COLO829 (cell line): ENCODE data around the gene GREM2.

ENCODE experiments used
- DNase-seq: peaks from one replicate; pipeline ENCODE4 v3.0.0; 2012; ENCODE audit warnings: low spot score

GREM2 gene

GRCh38 chr1:240610636-240611035, 1.3 kb downstream of the GREM2 start:
- no peak for DNase-seq

DNA sequence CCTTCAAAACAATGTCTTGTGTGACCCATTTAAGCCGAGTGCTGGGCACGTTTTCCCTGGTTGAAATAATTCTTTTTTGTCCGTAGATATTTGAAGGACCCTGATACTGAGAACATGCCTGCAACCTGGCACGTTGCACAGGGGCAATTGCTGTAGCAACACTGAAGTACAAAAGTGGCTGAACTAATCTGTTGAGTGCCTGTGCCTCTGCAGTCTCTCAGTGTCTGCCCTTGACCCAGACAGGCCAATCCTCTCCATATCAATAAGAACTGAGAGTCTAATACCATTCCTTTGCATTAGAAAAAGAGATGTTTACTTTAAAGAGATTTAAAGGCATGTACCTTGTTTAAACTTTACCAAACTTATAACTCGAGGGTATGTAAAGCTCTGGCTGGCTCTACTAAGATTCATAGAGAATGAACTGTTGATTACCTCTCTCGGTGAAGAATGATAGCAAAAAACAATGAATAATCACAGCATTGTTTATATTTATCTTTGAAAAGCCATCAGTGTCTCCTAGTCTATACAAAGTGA, 2.4 kb downstream of the GREM2 start:
- DNase-seq: no peak

DNA sequence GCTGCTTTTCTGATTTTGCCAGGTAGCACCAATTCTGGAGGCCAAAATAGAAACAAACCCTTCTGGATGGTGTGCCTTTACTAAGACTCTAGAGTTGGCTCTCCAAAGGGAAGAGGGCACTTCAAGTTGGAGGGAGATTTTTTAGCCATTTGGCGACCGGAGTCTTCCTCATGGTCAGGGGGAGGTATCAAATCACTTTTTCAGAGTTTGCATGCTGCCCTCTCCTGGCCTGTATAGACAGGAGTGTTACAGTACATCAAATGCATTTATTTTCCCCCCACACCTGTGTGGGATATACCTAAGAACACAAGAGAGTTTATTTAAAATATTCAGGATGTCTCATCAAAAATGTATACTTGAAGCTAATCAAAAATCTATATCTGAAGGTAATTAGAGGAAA, 3.2 kb downstream of the GREM2 start:
- no peak for DNase-seq

- DNase-seq: no peak
Observed at GRCh38 chr1:240607006-240607405, 4.9 kb downstream of the GREM2 start.

- no peak for DNase-seq
Observed at GRCh38 chr1:240602189-240602588, 9.8 kb downstream of the GREM2 start.

- DNase-seq: no peak
Observed at GRCh38 chr1:240599830-240600229, 12.1 kb downstream of the GREM2 start.

GRCh38 chr1:240599299-240599698, 12.7 kb downstream of the GREM2 start:
- DNase-seq: no peak

DNA sequence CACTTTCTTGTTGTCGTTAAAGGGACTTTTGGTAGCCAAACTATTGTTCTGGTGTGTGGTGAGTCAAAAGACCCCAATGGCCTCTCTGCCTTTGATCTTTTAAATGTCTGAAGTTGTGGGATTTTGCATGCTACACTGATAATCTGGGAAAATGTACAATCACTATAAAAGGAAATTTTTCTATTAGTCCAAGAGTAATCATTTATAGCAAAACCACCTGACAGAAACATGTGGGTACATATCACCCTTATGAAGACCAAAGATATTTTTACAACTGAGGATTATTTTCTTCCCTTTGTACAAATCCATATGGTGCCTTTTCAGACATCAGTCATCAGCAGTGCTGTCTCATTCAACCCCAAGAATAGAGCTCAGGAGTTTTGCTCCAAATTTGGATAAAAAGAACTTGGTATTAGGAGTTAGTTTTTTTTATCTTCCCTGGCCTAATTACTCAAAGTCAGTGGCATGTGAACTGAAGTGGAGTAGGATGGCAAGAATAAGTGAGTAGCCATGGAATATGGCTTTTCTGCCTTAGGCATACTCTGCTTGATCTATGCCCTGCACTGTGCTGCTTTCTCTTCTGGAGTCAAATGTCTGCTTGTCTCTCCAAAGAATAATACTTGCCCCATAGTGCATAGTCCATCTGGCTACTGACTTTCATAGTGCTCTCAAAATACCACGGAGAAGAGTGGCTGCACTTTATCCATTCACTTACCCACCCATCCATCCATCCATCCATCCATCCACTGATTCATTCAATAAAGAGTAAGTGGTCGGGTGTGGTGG, 13.5 kb downstream of the GREM2 start:
- DNase-seq: no peak

DNA sequence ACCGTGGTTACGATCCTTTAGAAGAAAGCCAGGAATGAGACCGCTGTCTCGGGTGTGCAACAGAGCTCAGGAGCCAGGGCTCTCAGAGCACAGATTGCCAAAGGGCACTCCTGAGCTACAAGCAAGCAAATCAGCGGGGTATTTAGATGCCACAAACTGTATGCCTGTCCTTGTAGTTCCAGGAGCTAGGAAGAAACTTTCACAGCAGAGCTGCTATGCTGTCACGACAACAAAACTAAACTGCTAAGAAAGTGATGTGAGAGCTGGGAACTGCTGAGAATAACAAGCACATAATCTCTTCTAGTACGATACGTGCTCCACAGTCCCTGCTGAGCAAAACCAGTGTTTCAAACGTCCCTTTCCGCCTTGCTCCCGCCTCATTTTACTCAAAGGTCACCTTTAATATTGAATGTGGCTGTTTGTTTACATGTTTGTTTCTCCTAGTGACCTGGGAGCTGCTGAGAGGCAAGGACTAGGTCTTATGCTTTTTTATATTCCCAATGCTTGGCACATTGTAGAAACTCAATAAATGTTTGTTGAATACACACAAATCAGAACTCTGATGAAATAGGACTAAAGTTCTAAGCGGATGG, 14.7 kb downstream of the GREM2 start:
- DNase-seq: no peak

GRCh38 chr1:240595476-240595875, 16.5 kb downstream of the GREM2 start:
- DNase-seq: no peak

GRCh38 chr1:240591564-240591963, 20.4 kb downstream of the GREM2 start:
- no peak for DNase-seq

- no peak for DNase-seq
Observed at GRCh38 chr1:240591078-240591477, 20.9 kb downstream of the GREM2 start.

DNA sequence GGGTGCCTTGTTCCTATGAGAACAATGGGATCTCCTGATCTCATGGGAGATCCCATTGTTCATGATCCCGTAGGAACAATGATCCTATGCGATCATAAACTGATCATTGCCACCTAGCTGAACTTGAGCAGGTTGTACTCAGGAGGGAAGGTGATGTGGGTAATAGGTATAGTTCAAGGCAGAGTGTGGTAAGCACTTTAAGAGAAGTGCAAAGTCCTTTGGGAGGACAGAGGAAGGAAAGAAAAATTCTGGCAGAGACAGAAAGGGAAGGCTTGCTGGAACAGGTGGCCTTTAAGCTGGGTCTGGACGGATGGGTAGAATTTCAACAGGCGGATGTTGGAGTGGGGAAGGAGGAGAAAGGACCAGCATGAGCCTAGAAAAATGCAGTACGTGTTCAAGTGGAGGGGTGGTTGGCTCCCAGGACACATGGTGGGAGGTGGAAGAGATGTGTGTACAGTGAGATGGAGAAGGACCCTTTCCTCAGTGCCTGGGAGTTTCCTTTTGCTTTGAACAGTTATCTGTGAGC, 22.3 kb downstream of the GREM2 start:
- DNase-seq: no peak

DNA sequence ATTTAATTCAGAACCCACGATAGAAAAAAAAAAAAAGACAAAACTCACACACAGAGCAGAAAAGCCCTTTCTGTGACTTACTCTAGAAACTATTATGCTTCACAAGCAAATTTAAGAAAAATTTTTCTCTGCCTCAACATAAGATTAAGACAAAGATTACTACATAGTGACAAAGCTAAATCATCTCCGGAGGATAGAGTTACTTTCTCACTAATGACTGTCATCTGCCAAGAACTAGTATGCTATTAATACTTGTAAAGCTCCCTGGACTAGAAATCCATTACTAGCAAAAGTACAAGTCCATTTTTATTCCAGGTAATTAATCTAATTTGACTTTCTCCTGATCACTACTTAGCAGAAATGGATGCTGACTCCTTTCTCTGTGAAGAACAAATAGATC, 25.9 kb downstream of the GREM2 start:
- no peak for DNase-seq

GRCh38 chr1:240582953-240583352, 29.0 kb downstream of the GREM2 start:
- DNase-seq: no peak

DNA sequence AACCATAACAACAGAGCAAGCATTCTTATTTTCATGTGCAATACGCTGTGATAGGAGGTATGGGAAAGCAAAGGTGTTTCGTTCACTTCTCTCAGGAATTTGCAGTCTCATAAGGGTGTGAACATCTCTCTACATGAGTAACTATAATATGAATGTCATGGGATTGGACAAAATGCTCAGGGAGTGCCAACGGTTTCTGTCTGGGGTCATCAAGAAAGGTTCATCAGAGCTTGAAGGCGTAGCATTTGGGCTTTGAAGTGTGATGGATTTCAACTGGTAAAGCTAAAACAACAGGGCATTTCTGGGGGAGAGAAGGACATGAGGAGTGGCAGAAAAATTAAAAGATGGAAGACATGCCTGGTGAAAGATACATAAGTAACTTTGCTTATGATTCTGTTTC, 32.4 kb downstream of the GREM2 start:
- no peak for DNase-seq

- no peak for DNase-seq
Observed at GRCh38 chr1:240577095-240577494, 34.9 kb downstream of the GREM2 start.

GRCh38 chr1:240575981-240576662, 35.8 kb downstream of the GREM2 start:
- DNase-seq: peak; percentile 85

- no peak for DNase-seq
Observed at GRCh38 chr1:240572328-240572727, 39.6 kb downstream of the GREM2 start.

DNA sequence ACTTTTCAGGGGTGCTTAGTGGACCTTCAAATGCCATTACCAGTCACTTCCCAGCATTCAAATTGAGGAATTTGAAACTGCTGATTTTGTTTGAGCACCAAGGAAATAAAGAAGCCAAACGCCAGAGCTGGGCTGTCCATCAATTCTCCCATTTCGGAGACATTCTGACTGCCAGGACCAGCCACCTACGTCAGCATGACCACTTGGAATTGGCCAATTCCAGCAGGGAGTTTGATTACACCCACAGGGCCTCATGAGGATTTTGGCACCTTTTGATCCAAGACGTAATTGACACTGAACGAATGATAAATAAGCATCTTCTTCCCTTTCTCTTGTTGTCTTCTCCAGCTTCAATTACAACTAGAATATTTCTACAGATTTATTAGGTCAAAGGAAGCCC, 40.2 kb downstream of the GREM2 start:
- no peak for DNase-seq

GRCh38 chr1:240567066-240567465, 44.9 kb downstream of the GREM2 start:
- DNase-seq: no peak

DNA sequence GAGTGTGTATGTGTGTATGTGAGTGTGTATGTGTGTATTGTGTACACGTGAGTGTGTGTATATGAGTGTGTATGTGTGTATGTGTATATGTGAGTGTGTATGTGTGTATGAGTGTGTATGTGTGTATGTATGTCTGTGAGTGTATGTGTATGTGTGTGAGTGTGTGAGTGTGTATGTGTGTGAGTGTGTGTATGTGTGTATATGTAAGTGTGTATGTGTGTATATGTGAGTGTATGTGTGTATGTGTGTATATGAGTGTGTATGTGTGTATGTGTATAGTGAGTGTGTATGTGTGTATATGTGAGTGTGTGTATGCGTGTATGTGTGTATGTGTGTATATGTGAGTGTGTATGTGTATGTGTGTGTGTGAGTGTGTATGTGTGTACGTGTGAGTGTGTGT, 49.2 kb downstream of the GREM2 start:
- DNase-seq: no peak

- DNase-seq: no peak
Observed at GRCh38 chr1:240562111-240562590, 49.8 kb downstream of the GREM2 start.
